A549 (cell line): Measurements from ENCODE around the gene ATP9A.

Source experiments
- CBX8 ChIP-seq: fragments of 200-600 bp; sonication (generic); IDR thresholded peaks from 2 replicates; pipeline ENCODE4 v1.6.1; 2016
- CTCF ChIP-seq: fragments of >200 bp; sonication (Bioruptor Twin); formaldehyde crosslinking; IDR thresholded peaks from 3 replicates; pipeline ENCODE4 v1.5.1; 2016
- ELK1 ChIP-seq: fragments of 150-350 bp; IDR thresholded peaks from 2 replicates; pipeline ENCODE4 v1.6.1; 2014; ENCODE audit warnings: low read depth, mild to moderate bottlenecking, low read length
- EP300 ChIP-seq, 2 experiments: fragments of >200 bp; sonication (Bioruptor Twin); formaldehyde crosslinking; IDR thresholded peaks; 2 replicates in 1 of 2; 3 replicates in 1 of 2; pipeline ENCODE4 v1.6.1; 2016 to 2017
- GATA3 ChIP-seq: IDR thresholded peaks from 2 replicates; pipeline ENCODE4 v1.6.1; 2012; ENCODE audit warnings: borderline replicate concordance
- JUN ChIP-seq, 2 experiments: fragments of >200 bp; sonication (Bioruptor Twin); formaldehyde crosslinking; IDR thresholded peaks; 2 replicates in 1 of 2; 3 replicates in 1 of 2; pipeline ENCODE4 v1.6.1; 2016 to 2017
- PBX3 ChIP-seq: IDR thresholded peaks from 2 replicates; pipeline ENCODE4 v1.6.1; 2012
- POLR2A ChIP-seq: IDR thresholded peaks from 2 replicates; pipeline ENCODE4 v1.6.1; 2012; ENCODE audit warnings: mild to moderate bottlenecking, low read length
- REST ChIP-seq: fragments of 200-600 bp; sonication (generic); IDR thresholded peaks from 2 replicates; pipeline ENCODE4 v1.6.1; 2016; ENCODE audit warnings: antibody characterized with exemption, mild to moderate bottlenecking, moderate library complexity
- SMC3 ChIP-seq: fragments of >200 bp; sonication (Bioruptor Twin); formaldehyde crosslinking; IDR thresholded peaks from 3 replicates; pipeline ENCODE4 v1.6.1; 2018; ENCODE audit warnings: inconsistent platforms
- TP53 ChIP-seq: fragments of 250-450 bp; sonication (Bioruptor Pico); IDR thresholded peaks from 2 replicates; pipeline ENCODE4 v1.5.0; 2021; ENCODE audit warnings: mild to moderate bottlenecking, moderate library complexity
- USF2 ChIP-seq: fragments of 450-650 bp; IDR thresholded peaks from 2 replicates; pipeline ENCODE4 v1.6.1; 2014; ENCODE audit warnings: antibody characterized with exemption

- TF ChIP-seq CTCF, result no peak
- TF ChIP-seq EP300 (IDR thresholded peaks at IDR 0.05), result no peak
- TF ChIP-seq POLR2A, result no peak
- no peak for TF ChIP-seq CBX8
- TF ChIP-seq GATA3, result no peak
- TF ChIP-seq REST, result no peak
- TF ChIP-seq SMC3, result no peak
- TF ChIP-seq JUN (IDR thresholded peaks at IDR 0.05), result no peak
- TF ChIP-seq TP53 (CRISPR knock-in tag), result no peak
- no peak for TF ChIP-seq ELK1
- TF ChIP-seq PBX3, result no peak
- TF ChIP-seq USF2, result no peak
These were observed 170.6 kb downstream of the ATP9A start for GRCh38 chr20:51597389-51598231.
